Esophagus squamous epithelium (tissue), 4 donors: ENCODE measurements around the gene TMEM26.

Experiments
- CTCF ChIP-seq, 6 experiments: fragments of 450-650 bp in 4 of 6; fragments of 200-600 bp in 2 of 6; sonication (generic) in 2 of 6; IDR thresholded peaks; one replicate each; pipeline ENCODE4 v1.5.1; 2016 to 2019; ENCODE audit warnings: antibody characterized with exemption in 6 of 6, mild to moderate bottlenecking in 4 of 6, moderate library complexity in 4 of 6
- POLR2A ChIP-seq, 4 donors: fragments of 450-650 bp; IDR thresholded peaks; one replicate each; pipeline ENCODE4 v1.6.1; 2017; ENCODE audit warnings: antibody characterized with exemption in 4 of 4, mild to moderate bottlenecking in 4 of 4, moderate library complexity in 3 of 4

GRCh38 chr10:61385231-61386001, 67.8 kb downstream of the TMEM26 start:
- TF ChIP-seq CTCF (IDR thresholded peaks at IDR 0.05) (no peak), POLR2A (IDR thresholded peaks at IDR 0.05) (no peak)
